Tibial nerve (tissue), 3 donors: ENCODE results near the gene DMGDH.

Experiments used
- CTCF ChIP-seq, 5 experiments: fragments of 200-600 bp in 3 of 5; fragments of 450-650 bp in 2 of 5; sonication (generic) in 3 of 5; IDR thresholded peaks; one replicate each; pipeline ENCODE4 v1.5.1; 2016 to 2019; ENCODE audit warnings: antibody characterized with exemption in 5 of 5, mild to moderate bottlenecking in 3 of 5, moderate library complexity in 2 of 5
- POLR2A ChIP-seq, 2 donors: fragments of 450-650 bp; IDR thresholded peaks; one replicate each; pipeline ENCODE4 v1.6.1; 2017; ENCODE audit warnings: antibody characterized with exemption in 2 of 2, mild to moderate bottlenecking in 2 of 2, moderate library complexity in 2 of 2

DNA sequence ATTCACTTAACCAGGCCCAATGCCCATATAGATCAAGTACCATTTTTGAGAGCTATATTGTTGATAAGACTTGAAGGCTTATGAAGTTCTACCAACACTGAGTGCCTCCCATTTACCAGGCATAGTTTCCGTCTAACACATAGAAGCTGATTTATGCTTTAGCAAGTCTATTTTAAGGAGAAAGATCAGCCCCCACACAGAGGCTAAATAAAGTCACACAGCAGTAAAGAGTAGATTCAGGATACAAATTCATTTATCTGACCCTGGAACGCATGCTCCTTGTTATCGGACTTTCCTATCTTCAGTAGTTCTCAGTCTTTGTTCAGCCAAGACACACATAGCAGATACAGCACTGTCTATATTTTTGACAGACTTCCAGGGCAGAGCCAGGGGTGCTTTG, 34.2 kb downstream of the DMGDH start:
- no peak for TF ChIP-seq CTCF (IDR thresholded peaks at IDR 0.05)
- TF ChIP-seq POLR2A (IDR thresholded peaks at IDR 0.05) = no peak
